ENCODE results near the gene RERE.

DNA sequence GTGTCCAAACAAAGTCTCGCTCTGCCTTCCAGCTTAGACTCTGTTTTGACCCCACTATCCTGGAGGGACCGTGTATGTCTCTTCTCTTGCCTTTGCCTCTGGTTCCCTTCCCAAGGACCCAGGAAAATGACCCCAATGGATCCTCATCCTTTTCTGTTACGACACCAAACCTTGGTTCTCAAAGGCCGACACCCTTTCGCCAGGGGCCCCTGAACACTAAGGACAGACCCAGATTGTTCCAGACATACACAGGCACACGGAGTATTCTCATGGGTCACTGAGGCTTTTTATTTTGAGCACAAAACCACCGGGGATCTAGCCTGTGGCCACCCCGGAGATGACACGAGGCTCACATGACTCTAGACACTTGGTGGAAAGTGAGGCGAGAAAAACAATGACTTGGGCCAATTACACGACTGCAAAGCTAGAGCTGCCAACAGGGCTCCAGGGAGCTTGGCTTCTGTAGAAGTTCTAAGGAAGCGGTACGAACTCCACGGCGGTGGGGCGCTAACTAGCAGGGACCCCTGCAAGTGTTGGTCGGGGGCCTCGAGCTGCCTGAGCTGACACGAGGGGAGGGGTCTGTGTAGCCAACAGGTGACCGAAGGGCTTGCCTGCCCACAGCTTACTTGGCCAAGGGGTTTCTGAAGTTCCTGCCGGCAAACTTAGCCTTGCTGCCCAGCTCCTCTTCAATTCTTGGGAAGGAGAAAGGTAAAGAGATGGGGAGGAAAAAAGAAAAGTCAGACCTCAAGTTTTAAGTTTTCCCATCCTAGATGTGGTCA lies 43.5 kb upstream of the RERE start:
- TF ChIP-seq EZH2 (IDR thresholded peaks at IDR 0.05) (no peak), POLR2AphosphoS5 (IDR thresholded peaks at IDR 0.05; ENCODE audit: borderline replicate concordance, low read depth, low read length) (no peak; the same call in 1 of the 2 replicates)

All from SK-N-MC (cell line).